HG02852 (cell line): ENCODE measurements around the gene ANXA1.
"Not testable (repeated sequence)": the region's sequence is repeated elsewhere in the genome, so short reads cannot be mapped to it uniquely, and the experiment has no call there.

Experiments used
- ATAC-seq: cut with Tn5 transposase; IDR thresholded peaks from one replicate; pipeline ENCODE4 v1.9.1; 2021; ENCODE audit warnings: mild to moderate bottlenecking, moderate library complexity; ENCODE audit not compliant: unreplicated experiment

Gene ANXA1

DNA sequence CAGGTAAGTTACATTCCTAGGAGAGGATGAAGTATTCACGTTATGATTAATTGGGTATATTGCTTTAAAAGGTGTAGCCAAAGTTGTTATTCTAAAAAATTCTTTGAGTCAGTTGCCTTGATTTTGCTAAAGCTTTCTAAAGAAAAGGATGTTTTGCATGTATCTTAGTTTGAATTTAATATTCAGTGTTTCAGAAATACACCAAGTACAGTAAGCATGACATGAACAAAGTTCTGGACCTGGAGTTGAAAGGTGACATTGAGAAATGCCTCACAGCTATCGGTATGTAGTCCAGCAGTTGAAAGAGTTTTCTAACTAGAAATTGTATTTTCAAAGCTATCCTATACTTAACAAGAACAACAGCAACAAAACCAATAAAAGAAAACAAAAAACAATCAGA lies 14.2 kb downstream of the ANXA1 start:
- ATAC-seq: no peak

DNA sequence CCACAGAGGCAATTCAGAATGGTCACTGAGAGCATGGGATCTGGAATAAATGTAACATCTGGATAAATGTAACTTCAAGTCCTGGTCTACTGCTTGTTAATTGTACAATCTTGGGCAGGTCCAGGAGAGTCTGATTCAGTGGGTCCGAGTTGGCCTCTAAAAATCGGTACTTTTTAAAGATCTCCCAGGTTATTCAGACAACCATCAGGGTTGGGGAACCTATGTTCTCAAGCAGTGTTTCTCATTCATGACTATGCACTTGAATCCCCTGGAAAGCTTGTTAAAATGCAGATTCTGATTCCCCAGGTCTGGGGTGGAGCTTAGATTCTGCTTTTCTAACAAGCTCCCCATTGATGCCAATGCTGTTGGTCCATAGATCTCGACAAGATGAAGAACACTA lies 14.8 kb downstream of the ANXA1 start:
- no peak for ATAC-seq

DNA sequence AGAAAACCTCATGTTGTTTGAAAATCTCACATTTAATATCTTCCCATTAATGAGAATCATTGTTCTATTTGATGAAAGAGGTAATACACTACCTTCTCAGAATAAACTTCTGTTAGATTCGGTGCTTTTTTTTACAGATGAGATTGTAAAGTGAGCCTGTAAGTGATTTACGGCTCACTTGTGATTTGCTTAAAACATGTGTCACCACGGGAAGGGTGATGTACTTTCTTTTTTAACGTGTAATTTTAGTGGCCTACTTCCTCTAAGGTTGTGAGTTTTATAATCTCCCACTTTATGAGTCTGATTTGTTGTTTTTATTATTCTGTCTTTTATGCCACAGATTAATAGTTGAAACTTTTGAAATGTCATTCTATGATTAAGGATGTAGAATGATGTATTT lies 15.9 kb downstream of the ANXA1 start:
- ATAC-seq: no peak

DNA sequence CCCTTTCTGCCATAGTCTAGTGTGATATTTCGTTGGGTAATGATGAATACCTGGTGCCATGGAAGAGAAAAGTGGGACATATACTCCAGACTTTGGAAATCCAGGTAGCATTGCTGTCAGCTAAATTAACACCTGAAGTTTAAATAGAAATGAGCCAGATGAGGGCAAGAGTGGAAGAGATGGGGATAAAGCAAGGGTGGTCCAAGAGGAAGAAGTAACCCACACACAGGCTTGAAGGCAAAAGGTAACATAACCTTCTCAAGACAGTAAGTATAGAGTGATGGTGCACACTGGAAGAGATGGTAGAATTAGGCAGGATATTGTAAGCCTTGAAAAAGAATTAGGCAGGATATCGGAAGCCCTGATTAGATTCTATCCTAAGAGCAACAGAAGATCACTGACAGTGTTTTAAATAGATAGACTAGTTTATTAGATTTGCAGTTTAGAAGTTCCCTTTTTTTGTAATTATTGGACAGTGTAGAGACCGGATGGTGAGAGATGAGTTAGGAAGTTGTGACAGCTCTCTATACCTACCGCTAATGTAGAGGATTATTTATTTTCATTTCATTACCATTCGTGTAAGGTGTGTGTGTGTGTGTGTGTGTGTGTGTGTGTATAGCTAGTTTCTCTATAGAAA lies 16.8 kb downstream of the ANXA1 start:
- ATAC-seq: no peak

DNA sequence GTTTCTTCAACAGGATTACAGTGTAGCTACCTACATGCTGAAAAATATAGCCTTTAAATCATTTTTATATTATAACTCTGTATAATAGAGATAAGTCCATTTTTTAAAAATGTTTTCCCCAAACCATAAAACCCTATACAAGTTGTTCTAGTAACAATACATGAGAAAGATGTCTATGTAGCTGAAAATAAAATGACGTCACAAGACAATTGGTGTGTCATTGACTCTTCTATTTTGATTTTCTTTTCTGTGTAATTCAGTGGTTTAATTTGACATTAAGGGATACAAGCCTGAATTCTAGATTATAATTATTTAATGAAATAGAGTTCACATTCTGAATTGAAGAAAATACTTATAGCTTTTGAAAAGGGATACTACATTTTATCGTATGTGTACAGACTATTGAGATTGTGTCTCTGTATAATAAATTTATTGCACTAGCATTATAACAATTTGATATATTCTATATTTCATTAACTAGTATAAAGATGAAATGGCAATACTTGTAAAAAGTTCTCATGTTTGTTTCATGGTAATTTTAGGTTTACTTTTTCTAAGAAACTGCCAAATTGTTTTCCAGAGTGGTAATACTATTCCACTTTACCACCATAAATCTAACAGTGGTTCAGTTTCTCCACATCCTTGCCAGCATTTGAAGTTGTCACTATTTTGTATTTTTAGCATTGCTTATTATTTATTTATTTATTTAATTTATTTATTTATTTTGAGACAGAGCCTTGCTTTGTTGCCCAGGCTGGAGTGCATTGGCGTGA lies 18.7 kb downstream of the ANXA1 start:
- no peak for ATAC-seq

DNA sequence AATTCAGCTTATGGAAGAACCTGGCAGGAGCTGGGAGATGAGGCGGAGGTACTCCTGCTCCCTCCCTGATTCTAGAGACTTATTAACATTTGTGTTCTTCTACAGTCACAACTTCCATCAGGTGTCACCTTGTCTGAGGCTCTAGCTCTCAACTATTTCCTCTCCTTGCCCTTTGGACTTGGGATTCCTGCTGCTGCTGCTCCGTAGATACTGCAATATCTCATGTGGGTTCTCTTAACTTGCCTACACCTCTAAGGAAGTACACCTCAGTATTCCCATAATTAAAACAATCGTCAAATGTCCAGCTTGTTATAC lies 21.2 kb downstream of the ANXA1 start:
- ATAC-seq: no peak

DNA sequence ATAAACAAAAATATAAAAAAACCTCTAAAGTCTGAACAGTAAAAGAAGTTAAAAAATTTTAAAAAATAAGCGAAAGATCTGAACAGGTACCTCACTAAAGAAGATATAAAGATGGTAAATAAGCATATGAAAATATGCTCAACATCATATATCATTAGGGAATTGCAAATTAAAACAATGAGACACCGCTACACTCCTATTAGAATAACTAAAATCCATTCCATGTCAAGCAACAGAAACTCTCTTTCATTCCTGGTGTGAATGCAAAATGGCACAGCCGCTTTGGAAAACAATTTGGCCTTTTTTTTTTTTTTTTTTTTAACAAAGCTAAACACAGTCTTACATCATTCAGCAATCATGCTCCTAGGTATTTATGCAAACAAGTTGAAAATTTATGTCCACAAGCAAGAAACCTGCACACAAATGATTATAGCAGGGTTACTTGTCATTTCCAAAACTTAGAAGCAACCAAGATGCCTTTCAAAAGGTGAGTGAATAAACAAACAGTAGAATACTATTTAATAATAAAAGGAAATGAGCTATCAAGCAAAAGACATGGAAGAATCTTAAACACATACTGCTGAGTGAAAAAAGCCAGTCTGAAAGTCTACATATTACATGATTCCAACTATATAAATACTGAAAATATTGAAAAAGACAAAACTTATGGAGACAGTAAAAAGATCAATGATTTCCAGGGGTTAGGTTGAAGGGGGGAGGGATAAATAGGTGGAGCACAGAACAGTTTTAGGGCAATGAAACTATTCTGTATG lies 22.1 kb downstream of the ANXA1 start:
- no peak for ATAC-seq

DNA sequence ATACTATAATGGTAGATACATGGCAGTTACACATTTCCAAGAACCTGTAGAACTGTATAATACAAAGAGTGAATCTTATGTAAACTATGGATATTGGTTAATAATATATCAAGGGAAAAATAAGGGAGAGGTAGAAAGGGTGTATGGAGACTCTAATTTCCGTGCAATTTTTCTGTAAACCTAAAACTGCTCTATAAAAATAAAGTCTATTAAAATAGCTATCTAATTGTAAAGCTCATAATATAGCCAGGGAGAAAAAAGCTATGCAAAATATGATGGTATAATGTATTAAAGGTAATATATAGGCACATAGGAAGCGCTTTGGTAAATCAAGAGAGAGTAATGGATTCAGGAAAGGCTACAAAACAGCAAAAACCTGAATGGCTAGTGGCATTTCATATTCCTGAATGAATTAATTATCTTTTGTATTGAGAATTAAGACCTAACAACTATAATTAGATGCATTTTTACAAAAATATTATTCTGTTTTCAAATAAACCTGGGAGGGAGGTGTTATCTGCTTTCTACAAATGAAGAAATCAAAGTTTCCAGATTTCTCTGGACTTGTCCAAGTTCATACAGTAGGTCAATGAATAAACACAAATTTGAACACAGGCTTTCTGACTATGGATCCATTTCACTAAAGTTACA lies 22.8 kb downstream of the ANXA1 start:
- ATAC-seq: no peak

DNA sequence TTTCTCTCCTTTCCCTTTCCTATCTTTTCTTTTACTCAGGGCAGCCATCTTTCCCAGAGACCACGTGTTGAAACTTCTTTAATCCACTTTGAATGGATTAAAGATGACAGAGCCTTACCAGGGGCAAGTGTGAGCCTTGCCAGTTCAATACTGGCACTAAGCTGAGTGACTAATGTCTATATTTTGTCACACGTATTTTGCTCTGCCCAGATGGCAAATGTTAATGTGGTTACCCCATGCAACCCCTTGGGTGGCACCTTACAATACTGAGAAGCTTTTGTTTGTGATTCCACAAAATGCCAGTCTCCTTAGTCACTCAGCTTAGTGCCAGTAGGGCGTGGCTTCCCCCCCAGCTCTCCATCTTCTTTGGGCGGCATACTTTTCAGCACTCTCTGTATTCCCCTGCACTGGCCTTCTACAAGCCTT lies 24.8 kb downstream of the ANXA1 start:
- no peak for ATAC-seq

DNA sequence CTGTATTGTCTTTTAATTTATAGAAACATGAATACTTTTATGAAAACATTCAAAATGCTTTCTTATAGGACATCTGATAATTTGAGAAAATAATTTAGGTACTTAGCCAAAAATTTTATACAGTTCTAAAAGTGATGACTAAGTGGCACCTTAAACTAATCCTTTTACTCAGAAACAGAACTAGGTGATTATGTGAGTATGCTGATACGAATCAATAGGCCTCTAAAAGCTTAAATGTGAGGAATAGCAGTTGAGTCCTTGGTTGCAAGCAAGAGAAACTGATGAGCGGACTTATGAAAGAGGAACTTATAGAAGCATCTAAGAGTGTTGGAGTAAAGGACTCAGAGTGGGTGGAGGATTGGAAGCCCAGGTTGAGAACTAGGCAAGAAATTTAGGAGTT lies 26.4 kb downstream of the ANXA1 start:
- no peak for ATAC-seq

DNA sequence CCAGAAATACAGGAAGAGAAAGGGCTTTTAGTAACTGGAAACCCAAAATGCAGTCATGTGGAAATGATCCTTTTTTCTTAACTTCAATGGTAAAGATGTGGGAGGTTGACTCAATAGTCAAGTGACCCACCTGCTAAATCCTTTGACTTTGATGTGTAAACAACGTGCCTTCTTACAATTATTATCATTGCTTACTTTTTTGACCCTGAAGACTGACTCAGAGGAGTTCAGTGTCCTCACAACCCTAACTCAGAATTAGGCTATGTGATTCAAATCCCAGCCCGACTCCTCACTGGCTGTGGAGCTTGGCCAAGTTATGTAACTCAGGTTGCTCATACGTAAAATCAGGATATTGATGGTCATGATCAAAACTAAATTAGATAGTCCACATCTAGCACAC lies 27.9 kb downstream of the ANXA1 start:
- ATAC-seq: peak; percentile 49

DNA sequence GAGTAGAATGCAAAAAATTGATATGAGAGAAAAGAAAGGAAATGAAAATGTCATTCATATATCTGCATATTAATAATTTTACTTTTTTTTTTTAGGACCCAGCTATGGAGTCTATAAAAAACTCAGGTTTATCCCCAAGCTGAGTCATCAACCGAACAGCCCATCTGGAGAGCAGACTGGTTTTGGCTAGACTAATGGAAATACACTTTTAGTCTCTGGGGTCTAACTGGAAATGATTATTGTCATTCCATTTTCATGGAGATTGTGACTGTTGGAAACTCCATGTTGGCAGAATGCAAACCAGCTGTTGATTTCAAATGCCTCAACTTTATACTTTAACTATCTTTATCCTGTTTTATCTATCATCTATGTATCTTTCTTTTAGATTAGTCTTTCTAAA lies 28.7 kb downstream of the ANXA1 start:
- ATAC-seq: no peak

DNA sequence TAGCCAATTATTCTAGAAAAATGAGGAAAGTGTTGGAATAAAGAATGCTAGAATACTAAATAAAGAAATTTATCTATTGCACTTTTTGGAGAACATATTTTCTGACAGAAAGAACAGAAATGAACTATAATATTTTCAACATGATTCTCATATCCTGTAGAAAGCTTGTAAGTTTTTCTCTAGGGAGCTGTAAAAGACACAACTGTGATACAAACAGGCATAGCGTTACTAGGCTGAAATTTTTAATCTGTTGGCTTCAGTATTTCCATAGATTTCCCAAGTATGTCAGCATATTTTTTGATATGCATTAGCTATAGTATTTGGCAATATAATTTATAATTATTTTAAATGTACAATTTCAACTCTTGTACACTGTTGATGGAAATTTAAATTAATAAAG lies 31.3 kb downstream of the ANXA1 start:
- ATAC-seq: no peak

DNA sequence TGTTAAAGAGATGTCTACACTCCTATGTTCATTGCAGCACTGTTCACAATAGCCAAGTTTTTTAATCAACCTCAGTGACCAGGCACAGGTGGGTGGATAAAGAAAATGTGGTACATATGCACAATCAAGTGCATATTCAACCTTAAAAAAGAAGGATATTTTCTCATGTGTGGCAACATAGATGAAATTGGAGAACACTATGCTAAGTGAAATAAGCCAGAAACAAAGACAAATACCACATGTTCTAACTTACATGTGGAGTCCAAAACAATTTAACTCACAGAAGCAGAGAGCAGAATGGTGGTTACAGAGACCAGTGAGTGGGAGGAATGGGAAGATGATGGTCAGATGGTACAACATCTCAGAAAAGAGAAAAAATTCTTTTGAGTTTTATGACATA lies 31.8 kb downstream of the ANXA1 start:
- ATAC-seq: no peak

DNA sequence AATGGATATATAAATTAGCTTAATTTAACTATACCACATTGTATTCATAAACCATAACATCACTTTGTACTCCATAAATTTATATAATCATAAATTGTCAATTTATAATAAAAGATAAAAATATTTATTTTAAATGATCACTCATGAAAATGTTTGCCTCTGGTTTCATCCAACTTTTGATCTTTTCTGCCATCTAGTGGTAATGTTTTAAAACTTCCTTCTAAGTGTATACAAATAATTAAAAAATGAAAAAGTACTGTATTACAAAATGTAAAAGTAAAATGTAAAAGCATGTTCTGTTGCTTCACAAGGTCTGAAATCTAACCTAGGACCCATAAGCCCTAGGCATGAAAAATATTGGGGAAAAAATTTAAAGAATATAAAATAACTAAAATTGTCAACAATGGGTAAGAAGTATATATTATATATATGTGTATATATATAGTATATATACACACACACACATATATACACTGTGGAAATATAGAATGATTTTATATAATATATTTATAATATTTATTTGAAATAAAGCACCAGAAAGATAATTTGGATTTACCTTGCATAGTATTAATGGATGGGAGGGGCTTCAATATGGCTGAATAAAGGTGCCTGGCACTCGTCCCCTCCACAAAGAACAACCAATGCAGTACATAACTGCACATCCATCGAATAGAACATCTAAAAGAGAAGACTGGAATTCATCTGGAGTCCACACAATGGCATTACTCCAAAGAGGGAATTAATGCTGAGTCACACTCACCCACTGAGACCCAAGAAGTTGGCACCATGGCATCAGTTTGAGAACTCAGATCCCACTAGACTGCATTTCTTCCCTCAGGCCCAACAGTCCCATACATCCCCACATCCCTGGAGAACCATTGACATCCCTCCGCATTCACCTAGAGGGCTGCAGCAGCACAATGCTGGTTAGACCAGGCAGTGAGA lies 32.5 kb downstream of the ANXA1 start:
- ATAC-seq: peak; percentile 42

DNA sequence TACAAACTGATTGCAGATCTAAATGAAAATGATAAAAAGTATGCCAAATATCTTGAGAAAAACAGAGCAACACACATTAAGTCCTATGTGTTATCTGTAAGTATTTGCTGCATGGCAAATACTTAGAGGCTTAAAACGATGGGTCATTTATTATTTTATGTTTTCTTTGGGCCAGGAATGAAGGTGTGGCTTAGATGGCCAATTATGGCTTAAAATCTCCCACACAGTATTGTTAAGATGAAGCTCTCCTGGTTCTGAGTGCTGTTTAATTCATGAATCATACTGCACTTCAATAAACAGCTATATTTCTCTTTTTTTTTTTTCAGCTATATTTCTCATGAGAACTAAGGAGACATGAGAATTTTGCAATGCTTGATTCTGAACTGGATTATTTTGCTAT lies 39.4 kb downstream of the ANXA1 start:
- not testable (repeated sequence) for ATAC-seq

DNA sequence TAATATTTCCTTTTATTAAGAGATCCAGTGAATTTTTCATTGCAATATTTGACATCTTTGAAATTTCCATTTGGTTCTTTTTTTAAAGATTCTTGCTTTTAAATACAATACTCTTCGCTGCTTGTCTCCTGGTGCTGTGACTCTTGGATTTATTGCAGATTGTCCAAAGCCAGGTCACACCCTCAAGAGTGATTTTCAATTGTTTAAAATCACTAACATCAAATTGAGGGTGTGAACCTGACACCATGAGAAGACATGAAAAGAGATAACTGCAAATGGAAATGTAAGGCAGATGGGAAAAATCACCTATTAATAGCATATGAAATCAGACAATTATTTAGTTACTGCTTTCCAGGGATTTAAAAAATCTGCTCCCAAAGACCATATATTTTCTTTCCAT lies 42.6 kb downstream of the ANXA1 start:
- ATAC-seq: no peak

DNA sequence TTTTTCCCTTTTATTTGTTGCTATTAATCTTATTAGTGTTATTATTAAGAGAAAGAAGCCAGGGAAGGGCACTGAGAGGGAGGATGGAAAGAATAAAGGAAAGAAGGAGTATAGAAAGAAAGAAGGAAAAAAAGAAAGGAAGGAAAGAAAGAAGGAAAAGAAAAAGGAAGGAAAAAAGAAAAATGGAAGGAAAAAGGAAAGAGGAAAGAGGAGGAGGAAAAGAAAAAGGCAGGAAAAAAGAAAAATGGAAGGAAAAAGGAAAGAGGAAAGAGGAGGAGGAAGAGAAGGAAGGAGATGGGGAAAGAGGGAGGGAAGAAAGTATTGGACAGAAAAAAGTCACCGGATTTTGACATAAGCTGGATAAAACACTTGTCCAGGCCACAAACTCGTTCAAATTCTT lies 47.8 kb downstream of the ANXA1 start:
- ATAC-seq: no peak

DNA sequence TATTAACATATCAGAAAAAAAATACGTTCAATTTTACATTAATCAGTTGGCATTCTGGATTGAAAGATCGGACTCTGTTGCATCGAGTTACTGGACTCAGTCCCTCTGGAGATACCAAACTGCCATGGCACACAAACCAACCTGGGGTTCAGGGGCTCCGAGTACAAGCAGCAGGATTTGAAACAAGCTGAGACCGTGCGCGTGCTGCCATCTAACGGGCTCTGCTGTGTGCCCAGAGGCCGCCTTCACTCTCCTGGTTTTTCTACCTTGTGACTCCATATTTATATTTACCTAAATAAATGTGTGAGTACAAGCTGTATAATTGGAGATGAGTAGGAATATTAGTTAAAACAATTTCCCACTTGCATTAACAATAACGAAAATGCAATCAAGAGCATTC lies 48.2 kb downstream of the ANXA1 start:
- no peak for ATAC-seq

DNA sequence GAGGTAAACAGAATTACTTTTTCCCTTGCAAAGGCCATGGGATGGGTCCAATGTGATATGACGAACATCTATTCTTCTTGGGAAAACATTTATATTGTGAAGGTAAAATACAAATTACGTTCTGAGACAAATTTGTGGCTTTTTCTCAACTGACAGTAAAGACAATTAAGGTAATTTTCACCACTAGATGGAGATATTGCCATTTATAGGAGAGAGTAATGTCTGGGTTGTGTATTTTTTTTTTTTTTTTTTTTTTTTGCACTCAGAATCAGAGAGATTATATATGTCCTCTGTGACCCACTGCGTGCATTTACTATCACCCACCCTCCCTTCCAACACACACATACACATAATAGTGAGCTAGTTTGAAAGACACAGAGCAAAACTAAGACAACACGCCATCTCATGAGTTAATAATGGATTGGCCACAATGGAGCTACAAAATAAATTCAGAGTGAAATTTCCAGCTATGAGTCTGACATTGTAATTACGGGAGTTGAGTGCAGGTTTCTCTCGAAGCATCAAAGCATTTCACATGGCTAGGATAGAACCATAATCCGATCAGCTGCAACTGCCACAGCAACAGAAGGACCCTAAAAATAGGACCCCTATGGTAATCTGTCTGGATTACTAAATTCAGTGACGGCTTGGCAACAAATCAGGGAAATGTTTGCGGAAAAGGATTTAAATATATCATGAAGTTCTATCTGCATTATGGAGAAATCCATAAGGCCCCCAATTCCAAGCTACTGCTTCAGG lies 49.2 kb downstream of the ANXA1 start:
- peak; percentile 45 for ATAC-seq
